HG03565 (cell line): ENCODE measurements around the gene PARD3.
A peak's percentile ranks its signal among the peaks of the same experiment; 100 is the strongest.
"Not testable (repeated sequence)": the region's sequence is repeated elsewhere in the genome, so short reads cannot be mapped to it uniquely, and the experiment has no call there.

Experiments
- ATAC-seq: cut with Tn5 transposase; IDR thresholded peaks from one replicate; pipeline ENCODE4 v1.9.1; 2021; ENCODE audit warnings: mild to moderate bottlenecking, moderate library complexity; ENCODE audit not compliant: unreplicated experiment

The PARD3 gene

DNA sequence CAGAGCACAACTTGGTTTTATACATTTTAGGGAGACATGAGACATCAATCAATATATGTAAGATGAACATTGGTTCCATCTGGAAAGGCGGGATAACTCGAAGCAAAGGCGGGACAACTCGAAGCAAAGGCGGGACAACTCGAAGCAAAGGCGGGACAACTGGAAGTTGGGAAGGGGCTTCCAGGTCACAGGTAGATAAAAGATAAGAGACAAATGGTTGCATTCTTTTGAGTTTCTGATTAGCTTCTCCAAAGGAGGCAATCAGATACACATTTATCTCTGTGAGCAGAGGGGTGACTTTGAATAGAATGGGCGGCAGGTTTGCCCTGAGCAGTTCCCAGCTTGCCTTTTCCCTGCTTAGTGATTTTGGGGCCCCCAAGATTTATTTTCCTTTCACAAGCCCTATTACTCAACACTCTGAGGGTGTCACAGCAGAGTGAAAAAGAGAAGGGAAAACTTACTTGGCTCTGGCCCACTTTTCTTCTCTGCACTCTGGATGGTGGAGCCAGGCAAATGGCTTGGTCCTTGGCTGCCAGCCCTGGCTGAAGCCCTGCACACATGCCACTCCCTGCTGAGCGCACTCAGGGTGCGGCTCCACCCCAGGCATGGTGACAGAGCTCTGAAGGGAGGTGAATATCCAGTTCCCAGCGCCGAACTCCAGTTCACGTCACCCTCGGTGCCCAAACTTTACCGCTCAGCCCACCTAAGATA is 46.7 kb downstream of the PARD3 start:
- no peak for ATAC-seq

DNA sequence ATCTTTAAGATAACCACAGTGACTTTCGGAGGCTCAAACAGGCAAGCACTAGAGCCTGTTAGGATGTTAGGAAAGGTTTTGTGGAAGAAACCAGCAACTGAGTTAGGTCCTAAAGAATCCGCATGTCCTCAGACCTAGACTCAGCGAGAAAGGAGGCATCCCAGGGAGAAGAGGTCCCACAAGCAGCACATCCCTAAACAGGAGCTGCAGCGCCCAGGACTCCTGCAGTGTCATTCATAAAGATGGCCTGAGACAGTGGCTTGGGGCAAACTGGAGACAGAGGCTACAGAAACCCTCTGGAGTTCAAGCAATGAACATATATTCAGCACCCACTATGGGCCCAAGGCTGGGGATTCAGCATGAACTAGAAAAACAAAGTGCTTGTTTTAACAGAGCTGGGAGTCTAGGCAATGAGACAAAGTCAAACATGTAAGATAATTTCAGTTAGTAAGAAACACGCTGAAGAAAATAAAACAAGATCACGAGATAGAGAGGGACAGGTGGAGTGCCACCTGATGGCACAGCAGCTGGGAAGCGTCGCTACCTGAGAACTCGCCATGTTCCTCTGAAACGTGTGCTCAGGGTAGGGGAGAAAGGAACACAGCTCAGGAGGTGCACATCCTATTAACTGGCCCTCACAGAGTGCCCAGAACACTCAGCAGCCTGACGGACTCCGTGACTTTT is 48.1 kb downstream of the PARD3 start:
- no peak for ATAC-seq

DNA sequence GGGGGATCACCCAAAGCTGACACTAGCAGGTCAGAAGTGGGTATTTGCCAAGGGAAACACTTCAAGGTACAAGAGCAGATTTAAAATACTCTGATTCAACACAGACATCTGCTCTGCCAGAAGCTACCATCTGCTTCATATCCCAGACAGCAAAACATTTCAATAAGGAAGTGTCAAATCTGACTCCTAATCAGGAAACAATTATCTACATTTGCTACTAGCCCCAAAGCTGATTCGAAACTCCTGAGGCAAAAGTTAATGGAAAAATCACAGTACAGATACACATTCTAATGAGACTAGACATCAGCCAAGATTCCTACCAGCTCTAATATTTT is 48.9 kb downstream of the PARD3 start:
- no peak for ATAC-seq

GRCh38 chr10:34764472-34764946 is 50.6 kb downstream of the PARD3 start:
- ATAC-seq, result no peak

DNA sequence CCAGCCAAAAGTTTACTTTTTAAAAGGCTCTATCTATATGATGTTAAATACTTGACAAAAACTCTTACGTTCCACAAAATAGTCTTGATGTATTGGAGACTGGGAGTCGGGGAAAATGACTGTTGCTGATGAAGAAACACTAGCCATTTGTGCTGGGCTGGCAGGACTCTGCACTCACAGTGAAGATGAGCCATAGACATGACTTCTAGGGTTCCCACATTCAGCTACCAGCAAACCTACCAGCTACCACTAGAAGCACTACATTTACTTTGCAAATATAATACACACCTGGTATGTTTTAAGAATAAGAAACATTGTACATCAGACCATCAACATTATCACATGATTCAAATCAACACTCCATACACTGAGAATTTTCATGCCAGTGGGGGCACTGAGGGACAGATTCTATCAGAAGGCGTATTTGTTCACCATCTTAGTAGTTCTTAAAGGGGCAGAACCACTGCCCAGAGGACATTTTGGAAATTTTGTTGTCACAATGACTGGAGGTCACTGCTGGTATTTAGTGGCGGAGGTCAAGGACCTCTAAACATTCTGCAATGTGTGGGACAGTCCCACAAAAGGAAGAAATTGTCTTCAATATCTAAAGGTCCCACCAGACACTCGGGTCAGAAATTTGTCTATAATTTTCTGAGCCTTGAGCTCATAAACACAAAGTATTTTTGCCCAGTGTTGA is 52.3 kb downstream of the PARD3 start:
- ATAC-seq, result no peak

GRCh38 chr10:34762156-34762555 is 52.9 kb downstream of the PARD3 start:
- no peak for ATAC-seq

DNA sequence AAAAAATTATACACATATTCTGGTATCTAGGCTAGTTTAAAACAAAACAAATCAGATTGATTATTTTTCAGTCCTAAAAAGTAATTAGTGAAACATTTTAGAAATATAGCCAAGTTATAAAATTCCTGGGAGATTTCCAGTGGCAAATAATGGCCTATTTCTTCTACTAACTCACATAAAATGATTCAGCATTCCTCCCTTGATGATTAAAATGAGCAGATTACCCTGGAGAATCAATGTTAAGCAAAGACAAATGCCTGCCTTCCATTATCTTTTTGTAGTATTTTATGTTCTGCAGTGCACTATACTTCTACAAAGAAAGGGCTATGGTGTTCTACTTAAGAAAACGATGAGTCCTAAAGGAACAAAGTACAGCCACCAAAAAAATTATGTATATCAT is 53.6 kb downstream of the PARD3 start:
- ATAC-seq, result no peak

DNA sequence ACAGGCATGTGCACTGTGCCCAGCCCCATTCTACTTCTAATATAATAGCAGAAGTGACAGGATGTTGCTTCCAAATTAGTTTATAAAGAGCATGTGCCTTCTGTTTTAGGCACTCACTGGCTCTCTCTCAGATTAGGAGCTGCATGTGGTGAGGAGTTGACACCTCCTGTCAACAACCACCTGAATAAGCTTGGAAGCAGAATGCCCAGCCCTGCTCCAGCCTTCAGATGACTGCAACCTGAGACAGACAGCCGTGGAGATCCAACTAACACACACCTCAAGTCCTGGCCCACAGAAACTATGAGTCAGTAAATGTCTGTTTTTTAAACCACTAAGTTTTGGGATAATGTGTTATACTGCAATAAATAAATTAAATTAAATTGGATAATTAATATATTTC is 54.5 kb downstream of the PARD3 start:
- ATAC-seq, result no peak

GRCh38 chr10:34759837-34760215 is 55.3 kb downstream of the PARD3 start:
- no peak for ATAC-seq

DNA sequence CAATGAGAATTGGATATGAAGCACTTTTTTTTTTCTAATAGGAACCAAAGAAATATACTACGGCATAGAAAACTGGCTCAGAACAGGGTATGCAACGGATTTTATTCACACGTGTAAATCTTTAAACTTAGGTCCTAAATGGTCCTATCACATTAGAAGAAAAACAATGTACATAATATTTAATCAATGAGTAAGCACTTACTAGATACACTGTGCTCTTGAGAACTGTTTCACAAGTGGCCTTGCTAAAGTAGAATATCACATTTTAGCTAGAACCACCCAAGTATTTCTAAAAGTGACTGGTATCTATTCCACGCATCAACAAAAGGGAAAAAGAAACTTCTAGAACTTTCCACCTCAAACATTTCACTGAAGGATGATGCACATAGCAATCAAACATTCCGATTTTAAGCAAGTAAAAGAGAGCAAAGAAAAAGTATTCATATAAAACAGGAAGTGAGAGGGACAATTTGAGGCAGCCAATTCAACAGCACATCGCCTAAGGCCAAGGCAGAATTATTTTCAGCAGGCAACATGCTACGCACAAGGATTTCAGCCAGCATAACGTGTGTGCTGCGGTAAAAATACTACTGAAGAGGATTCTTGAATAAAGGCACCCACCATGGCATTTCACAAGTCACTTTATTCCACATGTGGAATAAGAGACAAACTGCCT is 55.8 kb downstream of the PARD3 start:
- no peak for ATAC-seq

DNA sequence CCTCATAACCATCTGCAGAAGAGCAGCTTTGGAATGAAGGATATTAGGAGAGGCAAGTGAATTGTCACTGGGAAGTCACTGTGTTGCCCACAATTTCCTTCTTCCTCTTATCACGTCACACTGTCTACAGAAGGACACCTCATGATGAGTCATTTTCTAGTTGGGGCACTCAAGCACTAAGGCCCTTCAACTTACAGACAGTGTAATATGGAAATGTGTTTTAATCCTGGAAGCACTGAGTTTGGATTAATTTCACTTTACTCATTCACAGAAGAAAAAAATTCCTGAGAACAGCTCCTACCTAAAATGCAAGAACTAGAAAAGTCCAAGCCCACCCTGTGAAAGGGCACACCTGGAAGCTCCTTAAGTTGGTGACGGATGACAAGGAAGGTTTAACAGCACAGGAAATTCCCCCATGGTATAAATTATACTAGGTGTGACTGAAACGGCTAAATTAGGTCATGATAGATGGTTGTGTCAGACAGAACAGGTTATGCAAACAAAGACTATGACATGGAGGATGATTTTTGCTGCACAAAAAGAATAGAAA is 56.6 kb downstream of the PARD3 start:
- peak; percentile 71 for ATAC-seq

DNA sequence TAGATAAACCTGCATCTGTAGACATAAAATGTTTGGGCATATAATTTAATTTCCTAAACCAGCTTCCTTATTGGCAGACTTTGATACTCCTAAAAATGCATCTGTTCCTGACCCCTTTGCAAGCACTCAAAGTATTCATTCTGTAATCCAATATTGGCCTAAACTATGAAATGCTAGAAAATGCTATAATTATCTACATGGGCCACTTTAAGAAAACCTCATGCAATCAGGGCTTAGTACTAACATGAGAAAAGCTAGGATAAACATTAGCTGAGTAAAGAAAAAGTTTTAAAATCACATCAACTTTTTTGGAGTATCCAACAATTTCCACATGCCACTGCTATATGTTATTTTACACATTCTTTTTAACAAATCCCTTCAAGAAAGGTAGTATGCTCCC is 57.2 kb downstream of the PARD3 start:
- ATAC-seq, result no peak

GRCh38 chr10:34757181-34757580 is 57.9 kb downstream of the PARD3 start:
- not testable (repeated sequence) for ATAC-seq

GRCh38 chr10:34756584-34756983 is 58.5 kb downstream of the PARD3 start:
- ATAC-seq, result no peak

DNA sequence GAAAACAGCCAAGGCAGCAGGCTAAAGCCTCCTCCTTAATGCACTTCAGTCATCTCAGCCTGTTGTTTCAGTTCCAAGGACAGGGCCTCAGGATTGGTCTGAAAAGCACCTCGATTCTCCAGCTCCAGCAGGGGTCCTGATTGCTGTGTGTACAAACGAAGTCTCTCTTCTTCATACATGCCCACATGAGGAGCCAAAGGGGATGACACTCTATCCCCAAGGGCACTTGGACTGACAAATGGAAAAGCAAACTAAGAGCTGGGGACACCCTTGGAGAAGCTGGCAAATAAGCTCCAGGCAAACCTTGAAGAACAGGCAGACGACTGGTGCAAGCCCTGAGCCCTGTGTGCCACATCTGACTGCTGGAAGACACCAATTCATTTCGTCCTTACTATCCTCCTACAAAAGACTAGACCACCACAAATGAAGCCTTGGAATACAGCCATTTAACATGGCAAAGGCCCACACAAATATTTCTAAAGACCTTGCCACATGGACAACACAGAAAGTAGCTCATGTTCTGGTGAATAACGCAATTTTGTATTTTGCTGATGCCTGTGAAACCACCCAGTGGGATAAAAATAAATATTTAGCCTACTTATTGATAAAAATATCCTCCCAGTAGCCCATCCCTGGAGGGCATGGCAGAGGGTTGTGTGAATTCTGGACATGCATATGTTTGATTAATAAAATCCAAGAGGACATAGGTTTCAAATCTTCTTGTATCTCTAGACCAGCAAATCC is 61.9 kb downstream of the PARD3 start:
- ATAC-seq, result no peak

DNA sequence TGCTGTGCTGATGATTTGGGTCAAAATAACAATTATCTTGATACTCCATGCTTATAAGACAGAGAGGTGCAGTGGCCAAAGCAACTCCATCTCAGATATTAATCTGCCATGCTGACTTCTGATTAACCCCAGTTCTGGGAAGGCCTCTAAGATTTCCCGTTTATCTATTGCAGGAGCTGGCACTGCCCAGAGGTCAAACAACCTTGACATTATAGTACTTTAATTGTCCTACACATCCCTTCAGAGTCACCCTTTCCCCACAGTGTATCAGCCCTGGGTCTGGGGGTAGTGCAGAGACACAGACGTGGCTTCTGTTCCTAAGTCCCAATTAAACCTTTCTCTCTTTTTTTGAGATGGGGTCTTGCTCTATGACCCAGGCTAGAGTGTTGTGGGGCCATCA is 63.8 kb downstream of the PARD3 start:
- ATAC-seq, result no peak

DNA sequence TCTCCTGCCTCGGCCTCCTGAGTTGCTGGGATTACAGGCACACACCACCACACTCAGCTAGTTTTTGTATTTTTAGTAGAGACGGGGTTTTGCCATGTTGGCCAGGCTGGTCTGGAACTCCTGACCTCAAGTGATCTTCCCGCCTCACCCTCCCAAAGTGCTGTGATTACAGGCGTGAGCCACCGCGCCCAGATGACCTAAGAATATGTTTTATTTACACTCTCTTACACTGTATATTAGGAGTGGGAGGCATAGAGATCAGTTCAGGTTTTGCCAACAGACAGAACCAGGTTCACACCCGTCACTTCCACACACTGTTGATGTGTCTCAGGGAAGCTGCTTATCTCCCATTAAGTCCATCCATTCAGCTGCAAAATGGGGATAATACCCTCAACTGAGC is 64.3 kb downstream of the PARD3 start:
- not testable (repeated sequence) for ATAC-seq

DNA sequence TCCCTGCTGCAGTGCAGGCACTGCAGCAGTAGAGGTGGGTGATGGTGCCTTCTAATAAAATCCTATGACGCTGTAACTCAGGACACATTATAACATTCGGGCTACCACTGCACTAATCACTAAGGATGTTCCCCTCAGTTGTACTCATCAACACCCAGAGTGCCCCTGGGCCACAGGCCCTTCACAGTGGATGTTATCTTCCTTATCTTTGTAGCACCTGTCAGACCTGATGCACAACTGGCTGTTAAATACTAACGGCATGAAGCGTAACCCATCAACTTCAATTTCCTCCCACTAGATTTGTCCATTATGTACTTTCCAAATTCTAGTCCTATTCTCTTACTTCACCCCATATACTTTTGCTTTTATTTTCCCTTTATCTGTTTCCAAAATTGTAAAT is 66.3 kb downstream of the PARD3 start:
- ATAC-seq, result no peak

DNA sequence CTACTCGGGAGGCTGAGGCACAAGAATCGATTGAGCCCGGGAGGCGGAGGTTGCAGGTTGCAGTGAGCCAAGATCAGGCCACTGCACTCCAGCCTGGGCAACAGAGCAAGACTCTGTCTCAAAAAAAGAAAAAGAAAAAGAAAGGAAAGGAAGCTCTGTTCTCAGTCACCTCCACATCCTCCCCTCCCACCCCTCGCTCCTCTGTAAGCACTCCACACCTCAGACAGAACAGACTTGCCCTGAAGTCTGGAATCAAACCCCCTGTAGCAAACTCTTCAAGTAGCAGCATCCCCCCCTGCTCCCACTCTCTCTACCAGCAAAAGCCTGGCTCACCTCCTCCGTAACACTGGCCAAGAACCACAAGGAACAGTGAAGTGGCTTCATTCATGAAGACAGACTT is 66.7 kb downstream of the PARD3 start:
- ATAC-seq, result no peak

DNA sequence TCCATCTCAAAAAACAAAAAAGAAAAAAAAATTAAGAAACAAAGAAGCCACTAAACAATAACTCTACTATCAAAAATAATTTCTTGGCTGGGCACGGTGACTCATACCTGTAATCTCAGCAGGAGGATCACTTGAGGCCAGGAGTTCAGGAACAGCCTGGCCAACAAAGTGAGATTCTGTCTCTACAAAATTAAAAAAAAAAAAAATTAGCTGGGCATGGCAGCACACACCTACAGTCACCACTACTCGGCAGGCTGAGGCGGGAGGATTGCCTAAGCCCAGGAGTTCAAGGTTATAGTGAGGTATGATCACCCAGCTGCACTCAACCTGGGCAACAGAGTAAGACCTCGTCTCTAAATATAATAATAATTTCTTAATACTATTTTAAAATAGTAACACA is 69.0 kb downstream of the PARD3 start:
- no peak for ATAC-seq

- no peak for ATAC-seq
Measured at GRCh38 chr10:34745244-34745643, 69.9 kb downstream of the PARD3 start.
